Spleen (tissue), 11 donors: ENCODE results near the gene ZG16. TPM values are rescaled to one million over a fixed set of nuclear protein-coding genes. Genes with fewer than 3 reads are reported as not detected.

ENCODE experiments used
- DNase-seq: peaks from one replicate; pipeline ENCODE4 v3.0.0-alpha.2; 2020
- H3K27ac ChIP-seq, 8 donors: fragments of 200-600 bp; sonication (generic) in 7 of 8; 1 replicate in 4 of 8; 2 replicates in 4 of 8; pipeline versions ENCODE4 v1.5.0 to v1.8.0; 2016 to 2021; ENCODE audit warnings: inconsistent platforms in 4 of 8, mild to moderate bottlenecking in 4 of 8, moderate library complexity in 1 of 8
- H3K27me3 ChIP-seq, 7 donors: fragments of 200-600 bp; sonication (generic) in 6 of 7; replicated peaks in 1 of 7; 1 replicate in 4 of 7; 2 replicates in 3 of 7; pipeline versions ENCODE4 v1.5.0 to v1.8.0; 2016 to 2021; ENCODE audit warnings: inconsistent platforms in 3 of 7, mild to moderate bottlenecking in 1 of 7
- H3K36me3 ChIP-seq, 6 donors: fragments of 200-600 bp; sonication (generic) in 5 of 6; 1 replicate in 4 of 6; 2 replicates in 2 of 6; pipeline versions ENCODE4 v1.5.0 to v1.8.0; 2016 to 2021; ENCODE audit warnings: inconsistent platforms in 2 of 6
- H3K4me1 ChIP-seq, 6 donors: fragments of 200-600 bp; sonication (generic) in 5 of 6; 1 replicate in 3 of 6; 2 replicates in 3 of 6; pipeline versions ENCODE4 v1.5.0 to v1.8.0; 2016 to 2021; ENCODE audit warnings: inconsistent platforms in 3 of 6
- H3K4me3 ChIP-seq, 8 donors: fragments of 200-600 bp; sonication (generic) in 7 of 8; 1 replicate in 4 of 8; 2 replicates in 4 of 8; pipeline versions ENCODE4 v1.5.0 to v1.8.0; 2016 to 2021; ENCODE audit warnings: inconsistent platforms in 4 of 8, mild to moderate bottlenecking in 4 of 8, moderate library complexity in 2 of 8
- H3K9me3 ChIP-seq, 8 donors: fragments of 200-600 bp; sonication (generic) in 7 of 8; 1 replicate in 4 of 8; 2 replicates in 4 of 8; pipeline versions ENCODE4 v1.5.0 to v1.8.0; 2016 to 2021; ENCODE audit warnings: inconsistent platforms in 4 of 8
- POLR2A ChIP-seq, 3 donors: fragments of 450-650 bp; IDR thresholded peaks; one replicate each; pipeline ENCODE4 v1.5.1; 2017; ENCODE audit warnings: antibody characterized with exemption in 3 of 3, mild to moderate bottlenecking in 1 of 3
- POLR2AphosphoS5 ChIP-seq, 3 donors: sonication (generic); formaldehyde crosslinking; IDR thresholded peaks; one replicate each; pipeline ENCODE4 v1.5.1; 2017; ENCODE audit warnings: antibody characterized with exemption in 3 of 3
- WGBS, 5 donors: extraction: QIAGEN DNeasy Blood & Tissue Kit in 3 of 5; methylation state at CpG; one replicate each; pipeline versions ENCODE4 v1.1.5 to v1.1.7; 2013 to 2018; 5-methylcytosine and 5-hydroxymethylcytosine counted together
- intact Hi-C: fragments of 100-400 bp; cut with DNase I; formaldehyde crosslinking; loops from one replicate; pipeline ENCODE4 v1.15.0; 2023; ENCODE audit warnings: low total_unique reads
- polyA plus RNA-seq, 3 donors: library from polyadenylated mRNA; stranded (reverse); fragments of 200-250 nt; gene quantifications; one replicate each; pipeline ENCODE4 v1.2.1, GENCODE V29; 2013
- total RNA-seq, 7 donors: library from RNA; depleted of rRNA in 3 of 7; stranded (reverse); fragments of >200 nt in 3 of 7; fragmentation: NEBNext Ultra II Directional in 4 of 7; extraction: Animal tissue kit (Norgen Biotek cat#: 25700) in 4 of 7; gene quantifications; one replicate each; pipeline versions ENCODE4 v1.1.0 to v1.2.1, GENCODE V29; 2016 to 2021
- TF ChIP-seq, protein P1 (sequence below), 11 experiments: fragments of 200-600 bp in 7 of 11; fragments of 450-650 bp in 4 of 11; sonication (generic) in 4 of 11; IDR thresholded peaks in 8 of 11; conservative IDR thresholded peaks in 3 of 11; 1 replicate in 7 of 11; 2 replicates in 4 of 11; pipeline versions ENCODE4 v1.4.0 to v1.8.0; 2016 to 2021; ENCODE audit warnings: antibody characterized with exemption in 11 of 11, inconsistent platforms in 4 of 11, mild to moderate bottlenecking in 1 of 11
- donor health status: healthy with polysubstance abuse.
- donor health status: DM: no; HTN: no; CAD: no; lungs with moderate emphysema.
- donor health status: DM: no; HTN: no; CAD: no.
- donor health status: Bipolar disorder and iron deficiency.
- donor health status: healthy.
- donor health status: DM: no; HTN: no; CAD: no.
- donor health status: DM: yes; HTN: yes; CAD: no.

Gene ZG16
- total and polyA plus RNA-seq, 10 donors: 0.06 to 0.07 TPM; not detected in 8

DNA sequence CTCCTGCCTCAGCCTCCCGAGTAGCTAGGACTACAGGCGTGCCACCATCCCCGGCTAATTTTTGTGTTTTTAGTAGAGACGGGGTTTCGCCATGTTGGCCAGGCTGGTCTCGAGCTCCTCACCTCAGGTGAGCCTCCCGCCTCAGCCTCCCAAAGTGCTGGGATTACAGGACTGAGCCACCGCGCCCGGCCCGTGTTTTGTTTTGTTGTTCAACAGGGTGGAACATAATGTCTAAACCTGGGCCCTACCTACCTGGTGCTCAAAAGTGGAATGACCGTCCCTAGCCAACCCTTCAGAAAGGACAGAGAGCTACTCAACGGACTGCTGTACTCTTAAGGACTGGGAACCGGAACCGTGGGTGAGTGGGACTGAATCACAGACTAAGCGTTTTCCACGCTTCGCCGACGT is 11.7 kb downstream of the ZG16 start:
- Histone ChIP-seq H3K27me3 (no peaks in the 10 kb centered on the region), H3K4me1 (peaks cover 10 to 67% (median 41%) of the 10 kb centered on the region in 6 donors), H3K4me3 (peak overlapping the region; percentile 42 to 99 (median 96)), H3K36me3 (no peaks in the 10 kb centered on the region), H3K9me3 (no peaks in the 10 kb centered on the region), H3K27ac (peak overlapping the region; percentile 89 to 96 (median 94))
- TF ChIP-seq POLR2A (IDR thresholded peaks at IDR 0.05) (no peak), POLR2AphosphoS5 (IDR thresholded peaks at IDR 0.05) (no peak)
- TF ChIP-seq, protein P1, sequence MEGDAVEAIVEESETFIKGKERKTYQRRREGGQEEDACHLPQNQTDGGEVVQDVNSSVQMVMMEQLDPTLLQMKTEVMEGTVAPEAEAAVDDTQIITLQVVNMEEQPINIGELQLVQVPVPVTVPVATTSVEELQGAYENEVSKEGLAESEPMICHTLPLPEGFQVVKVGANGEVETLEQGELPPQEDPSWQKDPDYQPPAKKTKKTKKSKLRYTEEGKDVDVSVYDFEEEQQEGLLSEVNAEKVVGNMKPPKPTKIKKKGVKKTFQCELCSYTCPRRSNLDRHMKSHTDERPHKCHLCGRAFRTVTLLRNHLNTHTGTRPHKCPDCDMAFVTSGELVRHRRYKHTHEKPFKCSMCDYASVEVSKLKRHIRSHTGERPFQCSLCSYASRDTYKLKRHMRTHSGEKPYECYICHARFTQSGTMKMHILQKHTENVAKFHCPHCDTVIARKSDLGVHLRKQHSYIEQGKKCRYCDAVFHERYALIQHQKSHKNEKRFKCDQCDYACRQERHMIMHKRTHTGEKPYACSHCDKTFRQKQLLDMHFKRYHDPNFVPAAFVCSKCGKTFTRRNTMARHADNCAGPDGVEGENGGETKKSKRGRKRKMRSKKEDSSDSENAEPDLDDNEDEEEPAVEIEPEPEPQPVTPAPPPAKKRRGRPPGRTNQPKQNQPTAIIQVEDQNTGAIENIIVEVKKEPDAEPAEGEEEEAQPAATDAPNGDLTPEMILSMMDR (IDR thresholded peaks at IDR 0.05 in 8 of 11, conservative IDR thresholded peaks at IDR 0.05 in 3 of 11): no peak
- intact Hi-C loops: no loop called here
- WGBS, 5 donors: 64 to 77% (median 70%) methylated on average over 20 of the region's 20 CpGs
- peak; percentile 81 for DNase-seq

DNA sequence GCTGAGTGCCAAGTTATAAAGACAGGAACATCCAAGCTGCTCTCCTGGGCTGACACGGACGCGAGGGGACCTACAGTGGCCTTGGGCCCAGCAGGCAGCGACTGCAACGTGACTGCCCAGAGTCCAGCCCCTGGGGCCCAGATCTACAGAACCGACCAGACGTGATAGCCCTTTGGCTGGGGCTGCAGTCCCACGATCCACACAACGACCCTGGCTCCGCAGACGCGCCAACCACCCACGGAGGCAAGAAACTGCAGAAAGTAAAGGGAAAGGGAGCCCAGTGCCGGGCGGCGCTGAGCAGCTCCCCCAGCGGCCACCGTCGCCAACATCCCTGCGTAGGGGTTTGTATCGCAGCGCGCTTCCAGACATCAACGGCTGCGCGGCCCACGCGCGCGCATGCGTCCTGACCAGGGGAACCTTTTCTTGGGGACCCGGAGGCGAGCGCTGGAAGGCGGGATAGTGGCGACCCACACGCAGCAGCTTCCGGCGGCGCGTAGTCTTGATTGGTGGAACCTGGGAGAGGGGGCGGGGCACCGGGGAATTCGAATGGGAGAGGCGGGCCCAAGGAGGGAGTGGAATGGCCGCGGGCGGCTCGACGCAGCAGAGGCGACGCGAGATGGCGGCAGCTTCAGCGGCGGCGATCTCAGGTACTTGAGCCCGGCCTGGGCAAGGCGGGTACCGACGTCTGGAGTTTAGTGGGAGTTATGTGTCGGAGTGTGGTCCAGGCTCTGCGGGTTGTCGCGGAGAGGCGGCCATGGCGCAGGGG is 12.3 kb downstream of the ZG16 start, which contains the start of gene KIF22:
Gene KIF22 (plus strand): TSS at position 569 of the 766 bp plus-strand sequence. CDS start 9 bp downstream, at position 578.
- peak; percentile 100 for DNase-seq
- no peaks in the 10 kb centered on the region for H3K9me3 ChIP-seq
- no peaks in the 10 kb centered on the region for H3K27me3 ChIP-seq
- TF ChIP-seq, protein P1 (IDR thresholded peaks at IDR 0.05 in 8 of 11, conservative IDR thresholded peaks at IDR 0.05 in 3 of 11): peak; percentile 86 to 96 (median 91)
- TF ChIP-seq POLR2AphosphoS5 (IDR thresholded peaks at IDR 0.05) (peak; percentile 92 to 97 (median 96)), POLR2A (IDR thresholded peaks at IDR 0.05) (peak in 2 of 3 donors; percentile 53 to 90)
- peaks cover 0 to 5% (median 0%) of the 10 kb centered on the region in 6 donors for H3K36me3 ChIP-seq
- H3K27ac ChIP-seq: peak within 1 kb of the TSS; percentile 89 to 96 (median 94)
- peaks cover 10 to 66% (median 35%) of the 10 kb centered on the region in 6 donors for H3K4me1 ChIP-seq
- intact Hi-C loops: no loop called here
- H3K4me3 ChIP-seq: peak within 1 kb of the TSS; percentile 75 to 99 (median 97)
- WGBS, 5 donors: 1 to 2% (median 1%) methylated on average over 40 to 67 of the region's 67 CpGs

DNA sequence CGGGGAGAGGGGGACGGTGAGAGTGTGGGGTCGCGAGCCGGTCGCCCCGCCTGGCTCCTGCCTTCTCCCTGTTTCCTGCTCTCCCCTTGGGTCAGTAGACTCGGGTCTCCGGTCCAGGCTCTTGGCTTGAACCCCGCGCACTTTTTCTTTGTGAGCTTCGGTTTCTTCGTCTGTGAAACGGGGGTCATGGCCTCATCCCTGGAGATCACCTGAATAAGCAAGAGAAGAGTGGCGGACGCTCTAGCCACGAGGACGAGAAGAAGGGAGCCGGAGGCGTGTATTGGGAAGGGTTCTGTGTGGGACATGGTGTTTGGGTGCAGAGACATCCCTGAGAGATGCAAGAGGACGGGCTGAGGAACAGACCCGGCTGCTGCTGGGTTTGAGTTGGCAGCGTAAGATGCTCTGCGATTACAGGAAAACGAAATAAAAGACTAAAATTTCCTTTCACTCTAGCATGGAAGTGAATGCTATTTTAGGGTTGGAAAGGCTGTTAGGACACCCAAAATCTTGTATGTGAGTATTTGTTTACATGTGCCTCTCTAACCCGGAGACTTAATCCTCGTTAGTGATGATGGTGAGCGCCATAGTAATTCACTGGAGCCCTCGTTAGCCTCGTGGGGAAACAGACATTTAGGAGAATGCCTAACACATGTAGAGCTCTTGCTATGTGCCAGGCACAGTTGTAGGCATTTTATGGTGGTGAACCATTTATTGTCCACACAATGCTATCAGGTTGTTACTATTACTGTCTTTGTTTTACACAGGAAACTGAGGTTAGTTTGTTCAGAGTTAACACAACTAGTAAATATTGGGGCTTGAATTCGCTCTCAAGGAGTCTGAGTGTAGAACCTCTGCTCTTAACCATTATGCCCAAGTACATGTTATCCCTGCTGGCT is 13.1 kb downstream of the ZG16 start:
- Histone ChIP-seq H3K27me3 (no peaks in the 10 kb centered on the region), H3K27ac (peak overlapping the region; percentile 60 to 96 (median 93)), H3K36me3 (peaks cover 0 to 5% (median 0%) of the 10 kb centered on the region in 6 donors), H3K9me3 (no peaks in the 10 kb centered on the region), H3K4me3 (peak overlapping the region; percentile 75 to 99 (median 97)), H3K4me1 (peaks cover 10 to 63% (median 31%) of the 10 kb centered on the region in 6 donors)
- intact Hi-C loops: no loop called here
- DNase-seq: no peak
- 2 to 4% (median 2%) methylated on average over 25 to 31 of the region's 31 CpGs for WGBS, 5 donors
- TF ChIP-seq, protein P1 (IDR thresholded peaks at IDR 0.05 in 8 of 11, conservative IDR thresholded peaks at IDR 0.05 in 3 of 11): no peak
- no peak for TF ChIP-seq POLR2A (IDR thresholded peaks at IDR 0.05)
- TF ChIP-seq POLR2AphosphoS5 (IDR thresholded peaks at IDR 0.05): no peak
